MCF 10A (cell line): Measurements from ENCODE around the gene ZNF518A. TPM values are rescaled to one million over a fixed set of nuclear protein-coding genes. Genes with fewer than 3 reads are reported as not detected.

Experiments
- BruUV-seq: library from RNA; stranded (reverse); fragments of 400-500 nt; replicated peaks from 2 replicates; lab custom pipeline; 2021; lab: Mats Ljungman, UMichigan
- CTCF ChIA-PET: fragments of 300-600 bp; sonication (Branson Sonifier 250); formaldehyde crosslinking; extraction: SDS; loops from one replicate; lab custom pipeline; 2021; ENCODE audit warnings: antibody characterized with exemption, inconsistent platforms; lab: Yijun Ruan, JAX
- POLR2A ChIA-PET: fragments of 300-600, 350-650 bp; sonication (Branson Sonifier 250); formaldehyde crosslinking; extraction: SDS; loops from one replicate; lab custom pipeline; 2020; ENCODE audit warnings: antibody characterized with exemption, inconsistent platforms; lab: Yijun Ruan, JAX
- DNase-seq: peaks from one replicate; pipeline ENCODE4 v3.0.0-alpha.2; 2018; ENCODE audit not compliant: unreplicated experiment
- H3K27ac Mint-ChIP-seq: one replicate; pipeline ENCODE4 v1.8.0; 2022; ENCODE audit warnings: mild to moderate bottlenecking, low read depth, mixed read lengths; ENCODE audit not compliant: unreplicated experiment
- H3K27me3 Mint-ChIP-seq: one replicate; pipeline ENCODE4 v1.8.0; 2022; ENCODE audit warnings: mixed read lengths; ENCODE audit not compliant: insufficient read depth, unreplicated experiment
- H3K36me3 Mint-ChIP-seq: one replicate; pipeline ENCODE4 v1.8.0; 2022; ENCODE audit warnings: mild to moderate bottlenecking, moderate library complexity, mixed read lengths; ENCODE audit not compliant: insufficient read depth, unreplicated experiment
- H3K4me1 Mint-ChIP-seq: one replicate; pipeline ENCODE4 v1.8.0; 2022; ENCODE audit warnings: mixed read lengths; ENCODE audit not compliant: insufficient read depth, unreplicated experiment
- H3K4me3 Mint-ChIP-seq: one replicate; pipeline ENCODE4 v1.8.0; 2022; ENCODE audit warnings: mild to moderate bottlenecking, moderate library complexity, mixed read lengths; ENCODE audit not compliant: unreplicated experiment
- H3K9me3 Mint-ChIP-seq: one replicate; pipeline ENCODE4 v1.8.0; 2022; ENCODE audit warnings: mixed read lengths; ENCODE audit not compliant: unreplicated experiment
- intact Hi-C: fragments of 100-400 bp; cut with micrococcal nuclease; formaldehyde crosslinking; loops from 2 replicates; pipeline ENCODE4 v1.14.1; 2022
- total RNA-seq: library from RNA; stranded (reverse); gene quantifications from 2 replicates; pipeline ENCODE4 v1.2.3, GENCODE V29; 2022
- TF ChIP-seq, protein P1 (sequence below): fragments of 200-600 bp; IDR thresholded peaks from one replicate; pipeline ENCODE4 v1.8.0; 2022; ENCODE audit warnings: antibody characterized with exemption, mild to moderate bottlenecking; ENCODE audit not compliant: unreplicated experiment

The ZNF518A gene
- total RNA-seq, 1 experiment from 2014 or later, result 14.7 TPM

DNA sequence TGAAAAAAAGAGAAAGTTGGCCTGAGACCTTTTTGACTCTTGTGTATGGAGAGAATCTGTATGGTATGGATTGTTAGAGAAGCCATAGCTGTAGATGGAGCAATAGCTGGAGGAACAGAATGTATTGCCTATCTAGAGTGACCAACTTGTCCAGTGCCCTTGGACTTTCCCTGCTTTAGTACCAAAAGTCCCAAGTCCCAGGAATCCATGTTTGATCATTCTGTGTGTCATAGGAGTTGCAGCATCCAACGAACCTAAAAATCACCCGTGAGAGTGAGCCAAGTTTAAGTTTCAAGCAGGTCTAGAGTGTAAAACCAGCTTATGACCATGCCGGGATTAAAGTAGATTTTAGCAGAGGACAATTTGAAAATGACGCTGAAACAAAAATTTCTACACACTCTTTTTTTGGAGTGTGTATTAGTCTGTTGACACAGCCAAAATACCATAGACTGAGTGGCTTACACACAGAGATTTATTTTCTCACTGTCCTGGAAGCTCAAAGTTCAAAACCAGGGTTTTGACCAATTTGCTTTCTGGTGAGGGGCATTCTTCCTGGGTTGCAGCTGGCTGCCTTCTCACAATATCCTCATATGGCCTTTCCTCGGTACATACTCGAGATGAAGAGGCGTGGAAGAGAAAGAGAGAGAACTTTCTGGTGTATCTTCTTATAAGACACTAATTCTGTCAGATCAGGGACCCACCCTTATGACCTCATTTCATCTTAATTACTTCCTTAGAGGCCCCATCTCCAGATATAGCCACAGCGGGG lies 36.9 kb upstream of the ZNF518A start:
- no peak overlapping the region for H3K27ac Mint-ChIP-seq
- TF ChIP-seq, protein P1, sequence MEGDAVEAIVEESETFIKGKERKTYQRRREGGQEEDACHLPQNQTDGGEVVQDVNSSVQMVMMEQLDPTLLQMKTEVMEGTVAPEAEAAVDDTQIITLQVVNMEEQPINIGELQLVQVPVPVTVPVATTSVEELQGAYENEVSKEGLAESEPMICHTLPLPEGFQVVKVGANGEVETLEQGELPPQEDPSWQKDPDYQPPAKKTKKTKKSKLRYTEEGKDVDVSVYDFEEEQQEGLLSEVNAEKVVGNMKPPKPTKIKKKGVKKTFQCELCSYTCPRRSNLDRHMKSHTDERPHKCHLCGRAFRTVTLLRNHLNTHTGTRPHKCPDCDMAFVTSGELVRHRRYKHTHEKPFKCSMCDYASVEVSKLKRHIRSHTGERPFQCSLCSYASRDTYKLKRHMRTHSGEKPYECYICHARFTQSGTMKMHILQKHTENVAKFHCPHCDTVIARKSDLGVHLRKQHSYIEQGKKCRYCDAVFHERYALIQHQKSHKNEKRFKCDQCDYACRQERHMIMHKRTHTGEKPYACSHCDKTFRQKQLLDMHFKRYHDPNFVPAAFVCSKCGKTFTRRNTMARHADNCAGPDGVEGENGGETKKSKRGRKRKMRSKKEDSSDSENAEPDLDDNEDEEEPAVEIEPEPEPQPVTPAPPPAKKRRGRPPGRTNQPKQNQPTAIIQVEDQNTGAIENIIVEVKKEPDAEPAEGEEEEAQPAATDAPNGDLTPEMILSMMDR, result no peak
- no peak overlapping the region for H3K4me3 Mint-ChIP-seq
- ChIA-PET CTCF (interaction anchor here (0.6 to 1.1 kb wide), 3 partner anchors 22 to 211 kb away, joined by 3 read pairs; partner anchors contain the start of gene DNTT), POLR2A (interaction anchor here (1.2 kb wide), 1 partner anchor 37 kb away, joined by 4 read pairs; the partner anchor contains the start of gene ZNF518A)
- BruUV-seq, result no TSS peak
- no peaks in the 10 kb centered on the region for H3K4me1 Mint-ChIP-seq
- peaks cover 15% of the 10 kb centered on the region for H3K36me3 Mint-ChIP-seq
- intact Hi-C loops, result no loop called here
- H3K27me3 Mint-ChIP-seq, result peaks cover 65% of the 10 kb centered on the region
- DNase-seq, result no peak
- no peaks in the 10 kb centered on the region for H3K9me3 Mint-ChIP-seq

GRCh38 chr10:96093948-96094347 lies 36.1 kb upstream of the ZNF518A start:
- H3K4me1 Mint-ChIP-seq, result no peaks in the 10 kb centered on the region
- no peaks in the 10 kb centered on the region for H3K9me3 Mint-ChIP-seq
- ChIA-PET POLR2A (interaction anchor here (1.2 kb wide), 1 partner anchor 36 kb away, joined by 4 read pairs; the partner anchor contains the start of gene ZNF518A), CTCF (interaction anchor here (0.7 to 1.1 kb wide), 4 partner anchors 21 to 547 kb away, joined by 3 read pairs; partner anchors contain the start of gene ZNF518A)
- H3K4me3 Mint-ChIP-seq, result no peak overlapping the region
- TF ChIP-seq, protein P1, result no peak
- H3K27me3 Mint-ChIP-seq, result peaks cover 73% of the 10 kb centered on the region
- no TSS peak for BruUV-seq
- intact Hi-C loops, result no loop called here
- DNase-seq, result no peak
- H3K27ac Mint-ChIP-seq, result no peak overlapping the region
- H3K36me3 Mint-ChIP-seq, result peaks cover 11% of the 10 kb centered on the region

GRCh38 chr10:96096958-96097357 lies 33.1 kb upstream of the ZNF518A start:
- no TSS peak for BruUV-seq
- ChIA-PET CTCF (interaction anchor here (1.0 kb wide), 1 partner anchor 50 kb away, joined by 4 read pairs; no protein-coding TSS in a partner anchor), POLR2A (interaction anchor here (1.0 kb wide), 2 partner anchors 33 to 174 kb away, joined by 3 read pairs; partner anchors contain the start of genes BLNK and ZNF518A)
- Mint-ChIP-seq H3K27ac (no peak overlapping the region), H3K27me3 (peaks cover 97% of the 10 kb centered on the region), H3K4me1 (no peaks in the 10 kb centered on the region), H3K36me3 (no peaks in the 10 kb centered on the region), H3K9me3 (no peaks in the 10 kb centered on the region), H3K4me3 (no peak overlapping the region)
- TF ChIP-seq, protein P1, result no peak
- intact Hi-C loops, result no loop called here
- DNase-seq, result no peak

DNA sequence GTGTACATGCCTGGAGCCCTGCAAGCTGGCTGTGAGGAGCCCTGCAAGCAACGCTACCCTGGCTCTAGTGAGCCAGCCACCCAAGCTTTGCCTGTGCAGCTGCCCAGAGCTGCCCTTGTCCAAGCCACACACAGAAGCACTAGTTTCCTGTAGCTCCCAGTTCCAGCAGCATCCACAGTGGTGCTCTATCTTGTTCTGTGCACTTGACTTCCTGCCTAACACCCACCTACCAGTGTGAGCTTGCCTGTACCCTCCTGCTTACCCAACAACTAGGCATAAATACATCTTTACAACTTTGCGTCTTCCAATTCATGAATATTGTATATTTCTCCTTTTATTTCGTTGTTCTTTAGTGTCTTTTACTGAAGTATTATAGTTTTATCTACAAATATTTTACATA lies 32.2 kb upstream of the ZNF518A start:
- POLR2A ChIA-PET, result interaction anchor here (0.6 kb wide), 1 partner anchor 1696 kb away, joined by 3 read pairs; no protein-coding TSS in a partner anchor
- Mint-ChIP-seq H3K27ac (no peak overlapping the region), H3K9me3 (no peaks in the 10 kb centered on the region), H3K4me3 (no peak overlapping the region), H3K27me3 (peaks cover 93% of the 10 kb centered on the region), H3K36me3 (no peaks in the 10 kb centered on the region), H3K4me1 (no peaks in the 10 kb centered on the region)
- intact Hi-C loops, result no loop called here
- DNase-seq, result no peak
- TF ChIP-seq, protein P1, result no peak
- no TSS peak for BruUV-seq
- CTCF ChIA-PET, result interaction anchor here (0.6 kb wide), 1 partner anchor 128 kb away, joined by 3 read pairs; no protein-coding TSS in a partner anchor
